ENCODE data around the gene NFIA.

NFIA gene

GRCh38 chr1:61082311-61083012, at the start of gene NFIA:
Gene NFIA (plus strand): TSS chr1:61082561.
- DNase-seq = peak; percentile 59 to 64

DNA sequence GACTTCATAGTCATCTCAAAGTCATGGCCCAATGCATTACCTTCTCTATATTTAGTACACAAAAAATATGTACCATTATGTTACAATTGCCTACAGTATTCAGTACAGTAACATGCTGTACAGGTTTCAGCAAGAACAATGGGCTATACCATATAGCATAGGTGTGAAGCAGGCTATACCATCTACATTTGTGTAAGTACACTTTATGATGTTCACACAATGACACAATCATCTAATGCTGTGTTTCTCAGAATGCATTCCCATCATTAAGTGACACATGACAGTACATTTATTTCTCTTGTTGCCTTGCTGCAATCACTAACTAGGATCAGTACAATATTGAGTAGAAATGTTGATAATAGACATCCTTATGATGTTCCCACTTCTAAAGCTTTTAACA, 46.5 kb upstream of the NFIA start:
- DNase-seq = no peak

DNA sequence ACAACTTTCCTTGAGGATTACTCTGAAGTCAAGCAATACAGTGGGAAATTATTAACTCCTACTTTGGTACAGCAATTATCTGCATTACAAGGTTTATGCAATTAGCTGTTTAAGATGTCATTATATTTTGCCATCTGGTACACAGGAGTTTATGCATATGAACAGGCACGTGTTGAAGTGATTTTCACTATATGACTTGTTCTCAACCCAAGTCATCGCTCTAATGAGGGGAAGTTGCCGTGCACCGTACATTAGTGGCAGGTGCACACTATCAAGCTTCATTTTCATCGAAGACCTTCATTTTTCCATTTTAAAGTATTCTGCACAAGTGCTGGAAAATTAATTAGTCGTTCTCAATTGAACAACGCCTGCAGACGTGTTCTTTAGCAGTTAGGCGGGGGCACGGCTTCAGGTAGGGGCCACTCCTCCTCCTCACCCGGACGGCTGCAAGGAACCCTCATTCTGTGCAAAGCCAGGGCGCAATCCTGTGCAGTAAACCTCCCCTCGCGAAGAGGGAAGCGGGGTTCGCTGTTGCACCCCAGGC, 39.8 kb upstream of the NFIA start:
- no peak for DNase-seq

- DNase-seq = peak; percentile 61 to 77
Observed at GRCh38 chr1:61043010-61043820, 39.1 kb upstream of the NFIA start.

- no peak for DNase-seq
Observed at GRCh38 chr1:61046434-61046833, 35.9 kb upstream of the NFIA start.

- DNase-seq = no peak
Observed at GRCh38 chr1:61047061-61047460, 35.3 kb upstream of the NFIA start.

- DNase-seq = peak; percentile 85 to 91
Observed at GRCh38 chr1:61049850-61050540, 32.4 kb upstream of the NFIA start.

DNA sequence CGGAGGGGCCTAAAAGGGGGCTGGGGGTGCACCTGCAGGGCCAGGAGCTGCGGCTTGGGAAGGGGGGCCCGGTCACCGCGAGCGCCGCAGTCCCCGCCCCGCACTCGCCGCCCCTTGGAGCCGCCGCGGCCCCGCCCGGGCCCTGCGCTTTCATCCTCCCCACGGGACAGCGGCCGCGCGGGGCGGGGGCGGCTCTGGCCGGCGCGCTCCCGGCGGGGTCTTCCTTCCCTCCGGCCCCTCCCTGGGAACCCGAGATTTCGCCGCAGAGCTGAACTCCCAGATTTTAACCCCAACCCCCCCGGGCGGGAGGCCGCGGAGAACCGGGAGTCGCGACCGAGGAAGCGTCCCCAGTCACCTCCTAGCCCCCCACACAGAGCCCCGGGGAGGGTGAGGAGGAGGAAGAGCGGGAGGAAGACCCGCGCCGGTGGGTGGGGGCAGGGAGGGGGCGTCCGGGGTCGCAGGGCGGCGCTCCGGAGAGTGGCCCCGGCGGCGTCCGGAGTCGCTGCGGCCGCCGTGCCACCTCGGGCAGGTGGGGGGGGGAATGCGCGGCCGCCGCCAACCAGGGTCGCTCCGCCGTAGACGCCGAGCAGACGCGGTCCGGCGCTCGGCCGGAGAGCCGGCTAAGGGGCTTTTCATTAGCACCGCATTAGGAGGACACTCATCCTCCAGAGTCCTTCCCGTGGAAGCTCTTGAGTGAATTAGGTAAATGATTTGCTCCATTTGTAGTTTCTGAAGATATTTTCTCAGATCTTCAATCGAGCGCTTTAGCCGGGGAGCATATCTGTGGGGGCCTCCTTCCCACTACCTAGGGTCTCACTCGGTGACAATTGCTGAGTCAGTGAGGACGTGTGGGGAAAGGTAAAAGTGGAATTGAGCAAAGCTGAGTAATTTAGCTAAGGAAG, 31.6 kb upstream of the NFIA start:
- DNase-seq = peak in 1 of 2 donors; percentile 59

GRCh38 chr1:61051443-61051718, 31.0 kb upstream of the NFIA start:
- DNase-seq = no peak

DNA sequence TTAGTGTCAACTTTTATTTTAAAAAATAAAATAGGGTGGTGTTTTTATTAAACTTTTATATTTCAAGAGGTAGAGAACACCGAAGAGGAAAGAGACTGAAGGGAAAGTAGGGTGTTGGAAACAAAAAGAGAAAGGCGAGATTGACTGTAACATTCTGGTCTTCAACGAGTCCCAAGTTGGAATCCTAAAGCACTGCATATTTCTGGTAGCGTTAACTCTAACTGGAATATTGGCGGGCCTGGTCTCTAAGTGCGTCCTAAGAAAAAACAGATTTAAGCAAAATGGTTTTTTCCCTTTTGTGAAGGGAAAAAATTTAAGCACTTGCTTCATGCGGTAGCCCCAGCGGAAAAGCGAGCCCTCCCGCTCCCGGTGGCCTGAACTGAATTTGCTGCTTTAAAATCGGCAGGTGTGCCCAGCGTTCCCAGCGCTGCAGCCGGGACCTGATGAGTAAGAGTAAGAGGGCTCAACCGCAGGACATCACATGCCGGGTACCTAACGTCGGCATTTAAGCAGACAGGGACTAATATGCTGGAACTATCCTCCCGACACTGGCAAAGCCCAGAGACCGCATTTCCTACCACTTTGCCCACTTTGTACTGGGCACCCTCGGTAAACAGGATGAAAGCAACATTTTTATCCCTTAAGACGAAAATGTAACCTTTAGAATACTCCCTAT, 30.5 kb upstream of the NFIA start:
- no peak for DNase-seq

DNA sequence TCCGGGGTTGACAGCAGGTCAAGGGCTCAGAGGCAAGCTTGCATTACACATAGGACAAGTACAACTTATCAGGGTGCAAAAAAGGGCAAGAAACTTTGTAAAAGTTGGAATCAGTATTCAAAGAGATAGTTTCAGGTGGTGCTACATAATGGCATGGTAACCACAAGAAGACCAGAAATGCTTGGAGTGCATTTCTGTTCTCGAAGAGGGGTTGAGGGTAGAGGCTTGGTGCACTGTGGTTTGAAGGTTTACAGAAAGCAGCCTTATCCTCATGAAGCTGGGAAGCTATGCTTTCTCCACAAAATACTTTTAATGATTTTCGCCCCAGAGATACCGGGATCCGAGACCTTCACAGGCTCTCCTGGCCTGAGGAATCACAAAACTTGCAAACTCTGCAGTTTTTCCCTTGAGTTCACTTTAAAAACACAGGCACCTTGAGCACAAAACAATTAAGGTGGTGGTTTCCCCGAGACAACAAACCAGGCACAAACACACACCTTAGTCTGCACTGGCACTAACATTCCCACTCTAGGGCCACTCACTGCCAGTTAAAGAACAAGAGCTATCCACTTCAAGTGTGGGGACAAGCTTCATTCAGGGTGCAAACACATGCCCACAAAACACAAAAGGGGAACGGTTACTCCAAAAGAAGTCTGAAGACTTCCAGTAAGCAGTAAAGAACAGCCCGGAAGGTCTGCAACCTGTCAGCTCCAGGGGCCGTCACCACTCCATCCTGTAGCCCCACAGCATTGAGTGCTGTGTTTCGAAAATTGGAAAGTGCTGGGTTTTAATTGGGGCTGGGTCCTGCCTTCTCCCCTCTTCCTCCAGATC, 29.8 kb upstream of the NFIA start:
- no peak for DNase-seq

GRCh38 chr1:61053226-61053711, 29.1 kb upstream of the NFIA start:
- DNase-seq = no peak

GRCh38 chr1:61053712-61054600, 28.4 kb upstream of the NFIA start:
- peak in 1 of 2 donors; percentile 50 for DNase-seq

GRCh38 chr1:61054601-61054993, 27.8 kb upstream of the NFIA start:
- DNase-seq = no peak

DNA sequence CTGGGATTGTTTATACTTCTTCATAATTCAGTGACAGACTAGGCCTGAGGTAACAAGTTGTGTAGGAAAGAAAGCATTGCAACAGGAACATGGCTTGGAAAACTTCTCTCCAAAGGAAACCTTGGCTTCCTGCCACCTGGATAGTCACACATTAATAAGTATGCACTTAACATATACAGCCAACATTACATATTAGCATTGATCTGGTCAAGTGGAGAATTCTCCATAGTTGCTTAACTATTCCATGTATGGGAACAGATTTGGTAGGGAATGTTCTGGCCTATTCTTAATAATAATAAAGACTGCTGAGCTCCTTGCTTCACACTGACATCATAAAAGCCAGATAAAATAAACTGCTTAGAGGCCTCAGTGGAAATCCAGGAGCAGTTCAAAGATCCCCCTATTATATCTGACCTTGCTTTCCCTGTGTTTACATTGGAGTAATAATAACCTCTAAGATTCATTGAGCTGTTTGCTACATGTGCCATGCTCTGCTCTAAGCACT, 27.2 kb upstream of the NFIA start:
- DNase-seq = no peak

DNA sequence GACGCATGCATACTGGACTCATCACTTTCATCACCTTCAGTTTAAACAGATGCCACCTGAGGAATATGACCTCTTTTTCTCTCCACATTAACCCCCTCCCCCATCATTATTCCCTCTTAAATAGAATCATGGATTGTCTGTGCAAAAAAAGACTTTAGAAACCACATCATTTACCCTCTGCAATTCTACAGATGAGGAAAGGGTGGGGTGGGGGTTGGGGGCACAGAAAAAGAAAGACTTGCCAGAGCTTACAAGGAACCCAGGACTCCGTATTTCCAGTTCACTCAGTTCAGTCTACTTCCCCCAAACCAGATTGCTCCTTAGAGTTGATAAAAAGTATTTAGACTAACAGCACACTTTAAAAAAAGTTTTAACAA, 26.2 kb upstream of the NFIA start:
- DNase-seq = no peak

- DNase-seq = peak; percentile 48 to 79
Observed at GRCh38 chr1:61056573-61057439, 25.6 kb upstream of the NFIA start.

DNA sequence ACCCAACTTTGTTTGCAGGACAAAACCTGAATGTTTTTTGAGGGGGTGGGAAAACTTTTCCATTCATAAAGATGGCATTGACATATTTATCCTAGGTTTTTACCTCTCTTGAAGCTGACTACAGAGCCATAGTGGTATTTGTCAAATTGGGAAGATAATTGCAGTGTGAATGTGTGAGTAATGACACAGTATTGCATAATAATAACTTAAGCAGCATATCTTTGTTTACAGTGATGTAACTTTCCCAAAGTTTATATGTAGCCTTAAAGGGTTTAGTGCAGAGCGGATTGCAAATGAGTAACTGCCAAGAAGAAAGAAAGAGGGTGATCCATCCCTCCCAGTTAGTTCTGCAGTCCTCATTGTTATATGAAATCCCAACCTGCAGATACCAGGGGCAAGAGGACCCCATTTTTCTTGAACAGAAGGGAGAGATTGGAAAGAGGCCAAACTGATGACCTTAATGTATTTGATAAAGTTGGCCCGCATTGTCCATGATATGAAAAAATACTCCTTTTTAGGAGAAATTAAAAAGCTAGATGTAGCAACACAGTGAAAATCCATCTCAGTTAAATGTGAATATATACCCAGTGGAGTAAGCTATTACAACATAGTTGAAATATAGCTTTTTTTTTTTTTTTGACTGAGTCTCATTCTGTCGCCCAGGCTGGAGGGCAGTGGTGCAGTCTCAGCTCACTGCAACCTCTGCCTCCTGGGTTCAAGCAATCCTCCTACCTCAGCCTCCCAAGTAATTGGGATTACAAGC, 23.7 kb upstream of the NFIA start:
- DNase-seq = no peak
